Measurements from ENCODE around the gene SLX4IP.
A peak's percentile ranks its signal among the peaks of the same experiment; 100 is the strongest.

The SLX4IP gene

DNA sequence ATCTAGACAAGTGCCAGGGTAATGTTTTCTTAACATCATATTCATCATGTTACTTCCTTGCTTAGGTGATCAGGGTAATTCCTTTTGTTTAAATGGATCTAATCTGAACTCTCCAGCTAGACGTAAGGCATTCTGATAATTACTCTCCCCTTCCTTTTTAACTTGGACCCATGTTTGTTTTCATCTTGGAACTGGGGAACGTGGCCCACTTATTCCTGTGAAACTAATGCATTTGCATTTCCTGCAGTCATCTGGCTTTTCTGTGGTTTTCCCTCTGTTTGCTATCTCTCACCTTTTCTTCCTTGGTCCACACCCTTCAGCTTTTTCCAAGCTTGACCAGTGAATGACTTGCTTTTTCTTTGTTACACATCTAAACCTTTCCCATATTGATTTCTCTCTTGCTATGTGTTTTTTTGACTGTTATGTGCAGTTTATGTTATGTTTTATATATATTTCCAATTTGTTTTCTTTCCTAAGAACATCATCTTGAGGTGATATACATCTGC, 33.3 kb downstream of the SLX4IP start:
- H3K27me3 ChIP-seq (ENCODE audit: insufficient read depth, low read depth), result no peaks in the 10 kb centered on the region
- no peak overlapping the region for H3K4me3 ChIP-seq (IDR thresholded peaks at IDR 0.05; ENCODE audit: insufficient read depth, low read depth, low read length)
- H3K27ac ChIP-seq, result no peak overlapping the region
- H3K4me2 ChIP-seq, result peak overlapping the region; percentile 17; the same call in 1 of the 2 replicates
- H4K20me1 ChIP-seq (ENCODE audit: insufficient read depth), result no peaks in the 10 kb centered on the region
- no peak overlapping the region for H3K9ac ChIP-seq
- H2AFZ ChIP-seq (ENCODE audit: low read depth), result no peak overlapping the region
- no peaks in the 10 kb centered on the region for H3K79me2 ChIP-seq (ENCODE audit: insufficient read depth, low read depth)
- TF ChIP-seq, protein P1, sequence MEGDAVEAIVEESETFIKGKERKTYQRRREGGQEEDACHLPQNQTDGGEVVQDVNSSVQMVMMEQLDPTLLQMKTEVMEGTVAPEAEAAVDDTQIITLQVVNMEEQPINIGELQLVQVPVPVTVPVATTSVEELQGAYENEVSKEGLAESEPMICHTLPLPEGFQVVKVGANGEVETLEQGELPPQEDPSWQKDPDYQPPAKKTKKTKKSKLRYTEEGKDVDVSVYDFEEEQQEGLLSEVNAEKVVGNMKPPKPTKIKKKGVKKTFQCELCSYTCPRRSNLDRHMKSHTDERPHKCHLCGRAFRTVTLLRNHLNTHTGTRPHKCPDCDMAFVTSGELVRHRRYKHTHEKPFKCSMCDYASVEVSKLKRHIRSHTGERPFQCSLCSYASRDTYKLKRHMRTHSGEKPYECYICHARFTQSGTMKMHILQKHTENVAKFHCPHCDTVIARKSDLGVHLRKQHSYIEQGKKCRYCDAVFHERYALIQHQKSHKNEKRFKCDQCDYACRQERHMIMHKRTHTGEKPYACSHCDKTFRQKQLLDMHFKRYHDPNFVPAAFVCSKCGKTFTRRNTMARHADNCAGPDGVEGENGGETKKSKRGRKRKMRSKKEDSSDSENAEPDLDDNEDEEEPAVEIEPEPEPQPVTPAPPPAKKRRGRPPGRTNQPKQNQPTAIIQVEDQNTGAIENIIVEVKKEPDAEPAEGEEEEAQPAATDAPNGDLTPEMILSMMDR (conservative IDR thresholded peaks at IDR 0.05; ENCODE audit: low read depth, low read length), result no peak
- H3K36me3 ChIP-seq (ENCODE audit: insufficient read depth), result no peaks in the 10 kb centered on the region
- H3K4me1 ChIP-seq (ENCODE audit: low read depth, poor library complexity, severe bottlenecking), result peaks cover 13% of the 10 kb centered on the region

DNA sequence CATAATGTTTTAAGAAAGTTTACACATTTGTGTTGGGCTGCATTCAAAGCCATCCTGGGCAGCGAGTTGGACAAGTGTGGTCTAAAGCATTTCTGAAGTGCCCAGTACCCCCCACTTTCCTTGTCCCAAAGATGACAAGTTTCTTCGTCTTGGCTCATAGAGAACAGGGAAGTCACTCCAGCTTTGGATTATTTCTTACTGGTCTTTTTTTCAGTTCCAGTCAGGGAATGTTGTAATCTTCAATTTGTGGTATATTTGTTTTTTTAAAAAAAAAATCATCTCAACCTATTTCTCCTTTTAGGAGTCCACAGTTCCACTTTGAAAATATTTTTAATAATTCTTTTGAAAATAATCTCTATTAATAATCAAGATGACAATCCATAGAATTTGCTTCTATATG, 34.0 kb downstream of the SLX4IP start:
- no peak overlapping the region for H3K4me3 ChIP-seq (IDR thresholded peaks at IDR 0.05; ENCODE audit: insufficient read depth, low read depth, low read length)
- no peak overlapping the region for H3K4me2 ChIP-seq
- no peak overlapping the region for H3K9ac ChIP-seq
- TF ChIP-seq, protein P1 (conservative IDR thresholded peaks at IDR 0.05; ENCODE audit: low read depth, low read length), result no peak
- H3K79me2 ChIP-seq (ENCODE audit: insufficient read depth, low read depth), result no peaks in the 10 kb centered on the region
- H4K20me1 ChIP-seq (ENCODE audit: insufficient read depth), result no peaks in the 10 kb centered on the region
- H3K36me3 ChIP-seq (ENCODE audit: insufficient read depth), result no peaks in the 10 kb centered on the region
- H3K27me3 ChIP-seq (ENCODE audit: insufficient read depth, low read depth), result no peaks in the 10 kb centered on the region
- no peak overlapping the region for H2AFZ ChIP-seq (ENCODE audit: low read depth)
- H3K27ac ChIP-seq, result no peak overlapping the region
- peaks cover 13% of the 10 kb centered on the region for H3K4me1 ChIP-seq (ENCODE audit: low read depth, poor library complexity, severe bottlenecking)

DNA sequence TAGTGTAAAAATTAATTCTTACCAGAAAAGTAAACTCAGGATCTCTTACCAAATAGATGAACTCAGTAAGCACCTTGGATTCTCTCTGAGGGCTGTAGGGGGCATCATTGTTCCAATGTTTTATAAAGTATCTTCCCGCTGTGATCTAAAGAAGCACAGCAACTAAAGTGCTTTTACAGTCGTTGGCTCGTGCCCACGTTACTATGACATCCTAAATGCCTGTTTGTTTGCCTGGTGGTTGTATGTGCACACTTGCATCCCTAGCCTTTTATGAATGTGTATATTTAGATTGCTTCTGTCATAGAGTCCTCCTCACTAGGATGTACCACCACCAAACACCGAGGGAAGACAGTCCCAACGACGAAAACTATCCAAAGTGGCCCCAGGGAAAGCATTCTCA, 34.5 kb downstream of the SLX4IP start:
- Histone ChIP-seq H4K20me1 (ENCODE audit: insufficient read depth) (no peaks in the 10 kb centered on the region), H3K4me2 (no peak overlapping the region), H3K9ac (no peak overlapping the region), H3K79me2 (ENCODE audit: insufficient read depth, low read depth) (no peaks in the 10 kb centered on the region), H2AFZ (ENCODE audit: low read depth) (no peak overlapping the region), H3K4me1 (ENCODE audit: low read depth, poor library complexity, severe bottlenecking) (peaks cover 13% of the 10 kb centered on the region), H3K4me3 (IDR thresholded peaks at IDR 0.05; ENCODE audit: insufficient read depth, low read depth, low read length) (no peak overlapping the region), H3K27ac (no peak overlapping the region), H3K27me3 (ENCODE audit: insufficient read depth, low read depth) (no peaks in the 10 kb centered on the region), H3K36me3 (ENCODE audit: insufficient read depth) (no peaks in the 10 kb centered on the region)
- TF ChIP-seq, protein P1 (conservative IDR thresholded peaks at IDR 0.05; ENCODE audit: low read depth, low read length), result no peak; the same call in 1 of the 2 replicates

DNA sequence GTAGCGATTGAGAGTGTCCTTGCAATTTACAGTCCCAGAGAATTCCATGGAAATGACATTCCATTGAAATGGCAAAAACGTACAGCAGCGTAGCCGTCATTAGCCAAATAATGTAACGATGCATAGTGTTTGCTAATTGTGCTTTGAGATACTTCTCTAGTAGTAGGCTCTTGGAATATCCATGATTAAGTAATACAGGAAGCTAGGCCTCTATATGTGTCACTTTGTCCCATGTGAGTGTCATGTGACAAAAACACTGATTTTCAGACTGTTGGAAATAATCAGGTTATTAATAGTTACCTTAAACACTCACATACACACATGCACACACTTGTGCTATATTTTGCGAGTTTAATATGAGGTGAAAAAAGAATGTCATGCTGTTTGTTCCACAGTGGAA, 35.2 kb downstream of the SLX4IP start:
- H3K36me3 ChIP-seq (ENCODE audit: insufficient read depth), result no peaks in the 10 kb centered on the region
- no peak overlapping the region for H3K27ac ChIP-seq
- TF ChIP-seq, protein P1 (conservative IDR thresholded peaks at IDR 0.05; ENCODE audit: low read depth, low read length), result no peak
- no peaks in the 10 kb centered on the region for H4K20me1 ChIP-seq (ENCODE audit: insufficient read depth)
- no peak overlapping the region for H3K4me3 ChIP-seq (IDR thresholded peaks at IDR 0.05; ENCODE audit: insufficient read depth, low read depth, low read length)
- peaks cover 13% of the 10 kb centered on the region for H3K4me1 ChIP-seq (ENCODE audit: low read depth, poor library complexity, severe bottlenecking)
- no peak overlapping the region for H2AFZ ChIP-seq (ENCODE audit: low read depth)
- no peaks in the 10 kb centered on the region for H3K79me2 ChIP-seq (ENCODE audit: insufficient read depth, low read depth)
- H3K4me2 ChIP-seq, result no peak overlapping the region
- no peak overlapping the region for H3K9ac ChIP-seq
- no peaks in the 10 kb centered on the region for H3K27me3 ChIP-seq (ENCODE audit: insufficient read depth, low read depth)

Data from KMS-11 (cell line).